HG03439 (cell line): ENCODE data around the gene CMSS1.

ENCODE experiments used
- ATAC-seq: cut with Tn5 transposase; IDR thresholded peaks from one replicate; pipeline ENCODE4 v1.9.1; 2021; ENCODE audit warnings: mild to moderate bottlenecking, moderate library complexity; ENCODE audit not compliant: unreplicated experiment

The CMSS1 gene

GRCh38 chr3:100160521-100160920 is 342.9 kb downstream of the CMSS1 start:
- no peak for ATAC-seq

GRCh38 chr3:100163787-100164186 is 346.1 kb downstream of the CMSS1 start:
- no peak for ATAC-seq

- ATAC-seq, result no peak
Observed at GRCh38 chr3:100164743-100165142, 347.1 kb downstream of the CMSS1 start.

GRCh38 chr3:100165926-100166550 is 348.4 kb downstream of the CMSS1 start:
- ATAC-seq, result no peak

- no peak for ATAC-seq
Observed at GRCh38 chr3:100169201-100169920, 351.7 kb downstream of the CMSS1 start.

- ATAC-seq, result no peak
Observed at GRCh38 chr3:100170486-100170885, 352.8 kb downstream of the CMSS1 start.

GRCh38 chr3:100171211-100171914 is 353.7 kb downstream of the CMSS1 start:
- no peak for ATAC-seq

GRCh38 chr3:100173961-100174360 is 356.3 kb downstream of the CMSS1 start:
- ATAC-seq, result no peak

GRCh38 chr3:100175637-100176280 is 358.1 kb downstream of the CMSS1 start:
- ATAC-seq, result no peak

GRCh38 chr3:100179692-100180349 is 362.2 kb downstream of the CMSS1 start:
- no peak for ATAC-seq

GRCh38 chr3:100183608-100184125 is 366.0 kb downstream of the CMSS1 start:
- no peak for ATAC-seq

- ATAC-seq, result no peak
Observed at GRCh38 chr3:100184948-100185570, 367.4 kb downstream of the CMSS1 start.

GRCh38 chr3:100185847-100186246 is 368.2 kb downstream of the CMSS1 start:
- ATAC-seq, result no peak

- ATAC-seq, result no peak
Observed at GRCh38 chr3:100189444-100189964, 371.8 kb downstream of the CMSS1 start.

GRCh38 chr3:100195375-100195774 is 377.7 kb downstream of the CMSS1 start:
- no peak for ATAC-seq

- ATAC-seq, result no peak
Observed at GRCh38 chr3:100197876-100198275, 380.2 kb downstream of the CMSS1 start.

GRCh38 chr3:100198579-100199269 is 381.1 kb downstream of the CMSS1 start:
- no peak for ATAC-seq

GRCh38 chr3:100205171-100205570 is 387.5 kb downstream of the CMSS1 start:
- no peak for ATAC-seq

- no peak for ATAC-seq
Observed at GRCh38 chr3:100206687-100207086, 389.0 kb downstream of the CMSS1 start.
